Measurements from ENCODE around the gene WNK1.
"Not testable (repeated sequence)": the region's sequence is repeated elsewhere in the genome, so short reads cannot be mapped to it uniquely, and the experiment has no call there.

The WNK1 gene

GRCh38 chr12:751999-752694 lies at the start of gene WNK1:
Gene WNK1 (plus strand): TSS chr12:752579. CDS start chr12:753566, 987 bp downstream.
- peak; percentile 97 for DNase-seq (ENCODE audit: low spot score)

GRCh38 chr12:704516-705242 lies 47.7 kb upstream of the WNK1 start:
- no peak for DNase-seq (ENCODE audit: low spot score)

GRCh38 chr12:708084-708483 lies 44.3 kb upstream of the WNK1 start:
- DNase-seq (ENCODE audit: low spot score): not testable (repeated sequence)

GRCh38 chr12:709455-710020 lies 42.8 kb upstream of the WNK1 start:
- no peak for DNase-seq (ENCODE audit: low spot score)

- no peak for DNase-seq (ENCODE audit: low spot score)
These were observed 40.1 kb upstream of the WNK1 start for GRCh38 chr12:712172-712863.

GRCh38 chr12:713281-713875 lies 39.0 kb upstream of the WNK1 start:
- DNase-seq (ENCODE audit: low spot score): no peak

- no peak for DNase-seq (ENCODE audit: low spot score)
These were observed 35.9 kb upstream of the WNK1 start for GRCh38 chr12:716506-716905.

GRCh38 chr12:718756-719102 lies 33.6 kb upstream of the WNK1 start:
- no peak for DNase-seq (ENCODE audit: low spot score)

GRCh38 chr12:720231-720941 lies 32.0 kb upstream of the WNK1 start:
- no peak for DNase-seq (ENCODE audit: low spot score)

- DNase-seq (ENCODE audit: low spot score): no peak
These were observed 28.1 kb upstream of the WNK1 start for GRCh38 chr12:724194-724855.

GRCh38 chr12:725076-725475 lies 27.3 kb upstream of the WNK1 start:
- no peak for DNase-seq (ENCODE audit: low spot score)

- DNase-seq (ENCODE audit: low spot score): no peak
These were observed 25.9 kb upstream of the WNK1 start for GRCh38 chr12:726281-727140.

GRCh38 chr12:727321-727720 lies 25.1 kb upstream of the WNK1 start:
- no peak for DNase-seq (ENCODE audit: low spot score)

GRCh38 chr12:728781-729180 lies 23.6 kb upstream of the WNK1 start:
- DNase-seq (ENCODE audit: low spot score): no peak

- DNase-seq (ENCODE audit: low spot score): no peak
These were observed 23.2 kb upstream of the WNK1 start for GRCh38 chr12:729221-729620.

- DNase-seq (ENCODE audit: low spot score): no peak
These were observed 21.8 kb upstream of the WNK1 start for GRCh38 chr12:730550-730949.

GRCh38 chr12:737122-737739 lies 15.1 kb upstream of the WNK1 start:
- no peak for DNase-seq (ENCODE audit: low spot score)

GRCh38 chr12:738712-739111 lies 13.7 kb upstream of the WNK1 start:
- DNase-seq (ENCODE audit: low spot score): no peak

GRCh38 chr12:739349-739748 lies 13.0 kb upstream of the WNK1 start:
- no peak for DNase-seq (ENCODE audit: low spot score)

GRCh38 chr12:740921-741320 lies 11.5 kb upstream of the WNK1 start:
- no peak for DNase-seq (ENCODE audit: low spot score)
